KG1 (cell line): ENCODE data around the gene LCORL.
"Not testable (repeated sequence)": the region's sequence is repeated elsewhere in the genome, so short reads cannot be mapped to it uniquely, and the experiment has no call there.

ENCODE experiments used
- DNase-seq: peaks from one replicate; lab custom pipeline; 2025; lab: John Stamatoyannopoulos, UW

LCORL gene

DNA sequence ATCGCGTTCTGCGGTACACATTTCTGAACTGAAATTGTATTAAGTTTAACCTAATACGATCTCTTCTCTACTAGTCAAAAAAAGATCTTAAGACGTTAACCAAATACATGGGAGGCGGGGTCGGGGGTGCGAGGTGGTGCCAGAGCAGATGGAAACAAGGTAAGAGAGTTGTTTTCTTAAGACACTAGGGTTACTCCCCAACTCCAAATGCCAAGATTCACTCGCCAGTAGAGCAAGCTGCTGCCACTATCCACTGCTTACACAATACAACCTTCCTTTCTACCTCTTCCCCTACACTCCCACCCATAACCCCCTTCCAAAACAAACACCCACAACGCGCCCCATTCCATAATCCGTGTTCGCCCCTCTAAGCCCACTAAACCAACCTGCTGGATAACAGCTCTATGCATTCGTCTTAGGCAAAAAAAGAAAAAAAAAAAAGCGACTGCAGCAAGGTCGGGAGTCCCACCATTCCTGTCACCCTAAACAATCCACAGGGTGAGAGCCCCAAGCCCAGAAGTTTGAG lies 1.3 kb downstream of the LCORL start:
- no peak for DNase-seq

DNA sequence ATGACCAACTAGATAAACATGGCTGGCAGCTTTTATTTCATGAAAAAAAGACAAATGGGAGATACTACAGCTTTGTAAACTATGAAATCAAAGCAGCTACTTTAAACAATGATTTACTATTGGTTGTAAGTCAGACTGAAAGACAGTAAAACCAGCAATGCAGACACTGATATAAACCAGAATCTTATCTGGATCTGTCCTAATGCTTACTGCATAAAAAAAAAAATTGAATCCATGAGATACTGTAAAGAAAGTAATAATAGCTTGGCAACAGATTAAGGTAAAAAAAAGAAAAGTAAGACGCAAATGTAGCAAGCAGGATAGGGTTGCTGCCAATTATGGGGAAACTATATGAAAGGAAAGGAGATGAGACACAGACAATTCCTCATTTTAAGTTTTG lies 7.3 kb downstream of the LCORL start:
- no peak for DNase-seq

DNA sequence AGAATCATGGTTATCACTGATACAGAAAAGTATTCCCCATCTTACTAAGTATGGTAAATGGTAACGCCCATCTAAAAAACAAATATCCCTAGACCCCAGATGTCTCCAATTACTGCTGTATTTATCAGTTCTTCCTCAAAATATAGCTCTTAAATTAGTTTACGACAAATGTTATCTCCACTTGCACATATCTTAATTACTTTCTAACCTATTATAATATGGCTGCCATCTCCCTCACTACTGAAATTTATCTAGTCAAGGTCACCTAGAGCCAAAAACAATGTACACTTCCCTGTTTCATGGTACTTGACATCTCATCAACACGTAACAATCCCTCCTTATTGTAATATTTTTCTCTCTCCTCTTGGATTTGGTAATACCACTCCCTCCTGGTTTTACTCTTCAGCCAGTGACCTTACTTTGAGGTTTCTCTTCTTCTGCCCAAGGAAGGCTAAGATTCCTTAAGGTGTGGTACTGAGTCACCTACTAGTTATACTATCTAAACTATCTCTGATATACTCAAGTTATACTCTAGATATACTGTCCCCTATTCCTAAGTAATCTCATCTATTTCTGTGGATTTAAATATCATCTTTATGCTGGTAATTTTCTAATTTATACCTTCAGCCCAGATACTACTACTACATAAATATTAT lies 8.6 kb downstream of the LCORL start:
- DNase-seq: no peak

DNA sequence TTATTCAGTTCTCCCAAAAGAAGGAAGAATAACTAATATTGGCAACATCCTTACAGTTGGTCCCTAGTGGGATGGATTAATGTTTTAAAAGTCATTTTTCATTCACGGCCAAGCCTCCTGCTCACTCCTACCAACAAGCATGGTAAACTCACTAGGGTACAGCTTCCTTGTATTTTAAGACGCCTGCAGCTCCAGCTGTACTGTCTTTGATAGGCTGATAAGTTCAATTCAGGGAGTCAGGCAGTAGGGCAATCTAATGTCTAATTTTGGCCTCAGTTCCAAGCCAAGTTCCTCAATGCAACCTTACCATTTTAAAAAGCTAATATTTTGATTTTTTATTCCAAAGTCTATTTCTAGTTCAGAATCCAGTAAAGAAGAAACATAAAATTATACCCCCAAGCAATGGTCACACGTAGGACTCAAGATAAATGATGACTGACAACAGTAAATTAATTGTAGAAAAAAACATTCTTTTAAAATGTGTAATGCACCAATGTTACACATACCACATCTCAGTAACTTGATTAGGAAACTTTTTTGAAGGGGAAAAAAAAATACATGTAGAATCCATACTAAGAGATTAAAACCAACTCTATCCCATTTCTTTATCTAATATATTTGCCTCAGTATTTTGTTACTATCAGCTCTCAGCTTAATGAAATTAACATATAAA lies 9.3 kb downstream of the LCORL start:
- DNase-seq: no peak

DNA sequence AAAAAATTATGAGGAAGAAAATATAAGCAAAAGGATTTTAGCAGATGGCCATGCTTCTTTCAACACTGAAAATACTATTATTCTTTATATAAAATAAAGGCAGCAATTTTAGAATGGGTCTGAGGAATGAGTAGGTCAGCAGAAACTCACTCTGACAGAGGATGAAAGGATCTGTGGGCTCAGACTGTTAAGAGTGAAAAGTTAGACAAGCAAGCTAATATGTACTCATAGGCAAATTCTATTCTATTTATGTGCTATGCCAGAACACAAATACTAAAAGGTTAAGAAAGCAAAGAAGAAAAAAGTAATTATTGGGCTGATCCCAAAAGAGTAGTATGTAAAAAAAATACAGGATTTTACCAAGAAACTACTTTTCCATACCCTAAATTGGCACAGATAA lies 13.9 kb downstream of the LCORL start:
- no peak for DNase-seq

DNA sequence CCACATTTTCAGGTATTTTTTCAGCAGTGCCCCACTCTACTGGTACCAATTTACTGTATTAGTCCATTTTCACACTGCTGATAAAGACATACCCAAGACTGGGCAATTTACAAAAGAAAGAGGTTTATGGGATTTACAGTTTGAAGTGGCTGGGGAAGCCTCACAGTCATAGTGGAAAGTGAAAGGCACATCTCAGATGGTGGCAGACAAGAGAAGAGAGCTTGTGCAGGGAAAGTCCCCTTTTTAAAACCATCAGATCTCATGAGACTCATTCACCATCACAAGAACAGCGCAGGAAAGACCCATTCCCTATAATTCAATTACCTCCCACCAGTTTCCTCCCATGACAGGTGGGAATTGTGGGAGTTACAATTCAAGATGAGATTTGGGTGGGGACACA lies 15.1 kb downstream of the LCORL start:
- not testable (repeated sequence) for DNase-seq

DNA sequence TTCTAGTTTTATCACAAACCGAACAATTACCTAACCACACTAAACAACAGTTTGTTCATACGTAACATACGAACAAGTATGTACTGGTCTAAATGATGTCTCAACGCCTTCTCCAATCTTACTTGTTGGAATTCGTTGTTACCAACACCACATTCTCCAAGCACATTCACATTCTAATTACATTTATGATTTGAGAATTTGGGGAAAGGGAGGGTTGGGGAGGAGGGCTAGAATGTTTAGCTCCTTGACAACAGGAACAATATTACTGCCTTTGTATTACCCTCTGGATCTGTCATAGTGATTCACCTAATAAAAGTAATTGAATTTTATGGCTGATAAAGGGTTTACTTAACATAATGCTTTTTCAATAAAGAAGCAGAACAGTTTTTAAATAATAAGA lies 24.4 kb downstream of the LCORL start:
- DNase-seq: no peak

DNA sequence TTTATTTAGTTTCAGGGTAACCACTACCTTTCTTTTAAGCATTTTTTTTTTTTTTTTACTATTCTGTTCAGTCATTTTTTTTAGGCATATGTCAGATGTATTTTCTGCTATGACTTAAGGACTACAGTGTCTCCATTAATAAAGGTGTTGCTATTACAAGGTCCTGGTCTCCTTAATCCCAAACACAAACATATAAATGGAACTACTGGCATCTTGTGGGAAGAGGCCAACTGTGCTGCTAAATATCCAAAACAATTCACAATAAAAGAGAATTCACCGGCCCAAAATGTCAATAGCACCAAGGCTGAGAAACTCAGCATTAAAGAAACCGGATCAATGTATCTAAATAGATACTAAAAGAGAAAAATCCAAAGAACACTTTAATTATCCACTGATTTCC lies 26.4 kb downstream of the LCORL start:
- DNase-seq: no peak

DNA sequence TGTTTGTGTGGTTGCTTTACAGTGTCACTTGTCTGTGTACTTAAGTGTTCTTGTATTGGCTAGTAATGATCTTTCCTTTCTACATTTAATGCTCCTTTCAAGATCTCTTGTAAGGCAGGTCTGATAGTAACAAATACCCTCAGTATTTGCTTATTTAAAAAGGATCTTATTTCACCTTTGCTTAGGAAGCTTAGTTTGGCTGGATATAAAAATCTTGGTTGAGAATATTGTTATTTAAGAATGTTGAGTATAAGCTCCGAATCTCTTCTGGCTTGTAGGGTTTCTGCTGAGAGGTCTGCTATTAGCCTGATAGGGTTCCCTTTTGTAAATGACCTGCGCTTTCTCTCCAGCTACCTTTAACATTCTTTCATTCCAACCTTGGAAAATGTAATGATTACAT lies 35.7 kb downstream of the LCORL start:
- no peak for DNase-seq

DNA sequence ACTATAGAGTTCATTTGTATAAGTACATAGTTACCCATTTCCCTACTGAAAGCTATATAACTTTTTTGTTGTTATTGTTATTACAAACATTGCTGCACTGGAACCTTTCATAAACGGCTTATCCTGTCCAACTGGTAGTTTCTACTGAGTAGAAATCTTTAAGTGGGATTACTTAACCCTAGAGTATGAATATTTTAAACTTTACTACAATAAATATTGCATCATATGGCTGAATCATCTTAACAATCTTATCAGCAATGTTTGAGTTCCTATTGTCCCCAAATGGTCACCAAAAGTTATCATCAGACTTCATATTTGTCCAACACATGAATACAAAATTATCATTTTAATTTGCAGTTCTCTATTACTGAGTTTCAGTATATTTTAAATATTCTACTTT lies 40.5 kb downstream of the LCORL start:
- DNase-seq: no peak

DNA sequence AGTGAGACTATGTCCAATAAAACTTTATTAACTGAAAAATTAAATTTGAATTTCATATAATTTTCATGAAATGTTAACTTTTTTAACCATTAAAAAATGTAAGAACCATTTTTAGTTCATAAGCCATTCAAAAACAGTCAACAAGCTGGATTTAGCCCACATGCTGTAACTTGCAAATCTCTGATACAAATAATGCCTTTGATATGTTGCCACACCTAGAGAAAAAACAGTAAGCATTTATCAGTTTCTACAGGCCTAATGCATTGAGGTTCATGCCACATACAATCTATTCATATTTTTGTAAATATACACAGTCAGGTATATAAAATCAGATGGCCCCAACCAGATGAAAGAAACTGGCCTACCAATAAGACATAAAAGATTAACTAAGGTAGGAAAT lies 52.8 kb downstream of the LCORL start:
- no peak for DNase-seq

DNA sequence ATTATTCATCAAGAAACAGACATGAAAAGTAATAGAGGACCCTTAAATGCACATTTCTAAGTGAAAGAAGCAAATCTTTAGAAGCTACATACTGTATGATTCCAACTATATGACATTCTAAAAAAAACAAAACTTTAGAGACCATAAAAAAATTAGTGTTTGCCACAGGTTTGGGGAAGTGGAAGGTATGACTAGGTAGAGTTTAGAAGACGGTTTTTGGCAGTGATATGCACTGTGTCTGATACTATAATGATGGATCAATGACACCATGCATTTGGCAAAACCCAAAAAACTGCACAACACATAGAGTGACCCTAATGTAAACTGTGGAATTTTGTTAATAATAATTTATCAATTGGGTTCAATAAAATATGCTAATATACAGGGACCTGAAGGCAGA lies 54.5 kb downstream of the LCORL start:
- no peak for DNase-seq

DNA sequence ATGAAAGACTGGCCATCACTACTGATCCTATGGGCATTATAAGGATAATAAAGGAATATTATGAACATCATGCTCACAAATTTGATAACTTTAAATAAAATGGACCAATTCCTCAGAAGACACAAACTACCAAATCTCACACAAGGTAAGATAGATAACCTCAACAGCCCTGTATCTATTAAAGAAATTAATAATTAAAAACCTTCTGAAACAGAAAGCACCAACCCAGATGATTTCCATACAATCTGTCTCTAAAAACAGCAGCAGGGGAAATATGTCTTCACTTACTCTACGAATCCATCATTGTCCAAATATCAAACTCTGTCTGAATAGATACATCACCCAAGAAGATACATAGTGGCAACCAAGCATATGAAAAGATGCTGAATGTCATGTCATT lies 55.2 kb downstream of the LCORL start:
- no peak for DNase-seq

DNA sequence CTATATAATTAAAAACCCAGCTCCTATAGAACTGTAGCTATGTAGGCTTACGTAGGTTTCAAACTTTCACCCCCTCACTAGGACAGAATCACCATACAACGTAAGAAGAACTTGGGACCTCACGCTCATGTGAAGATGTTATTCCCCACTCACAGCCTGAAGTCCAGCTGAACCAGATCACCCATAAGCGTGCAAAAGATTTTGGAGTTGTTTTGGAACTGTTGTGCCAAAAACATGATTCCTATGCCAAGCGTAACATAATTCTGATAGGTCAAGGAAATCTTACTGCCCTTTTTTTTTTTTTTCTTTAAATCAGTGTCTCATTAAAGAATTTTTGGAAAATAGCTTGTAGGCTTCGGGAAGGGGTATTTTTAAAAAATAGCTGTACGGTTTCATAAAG lies 57.0 kb downstream of the LCORL start:
- DNase-seq: no peak

DNA sequence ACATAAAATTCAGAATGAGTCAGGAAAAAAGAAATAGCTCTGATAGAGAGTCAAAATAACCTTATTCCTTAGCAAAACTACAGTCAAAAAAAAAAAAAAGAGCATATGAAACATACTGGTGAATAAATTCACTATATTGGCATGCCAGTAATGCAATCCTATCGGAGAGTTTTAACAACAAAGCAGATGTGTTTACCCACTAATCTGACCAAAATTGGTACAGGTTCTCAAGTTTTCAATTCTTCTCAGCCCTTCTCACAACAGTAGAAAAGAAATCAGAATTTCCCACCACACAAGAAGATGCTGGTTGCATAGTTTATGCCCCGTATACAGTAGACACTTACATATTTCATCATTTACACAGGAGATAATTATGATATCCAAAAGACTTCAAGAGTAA lies 59.4 kb downstream of the LCORL start:
- no peak for DNase-seq

DNA sequence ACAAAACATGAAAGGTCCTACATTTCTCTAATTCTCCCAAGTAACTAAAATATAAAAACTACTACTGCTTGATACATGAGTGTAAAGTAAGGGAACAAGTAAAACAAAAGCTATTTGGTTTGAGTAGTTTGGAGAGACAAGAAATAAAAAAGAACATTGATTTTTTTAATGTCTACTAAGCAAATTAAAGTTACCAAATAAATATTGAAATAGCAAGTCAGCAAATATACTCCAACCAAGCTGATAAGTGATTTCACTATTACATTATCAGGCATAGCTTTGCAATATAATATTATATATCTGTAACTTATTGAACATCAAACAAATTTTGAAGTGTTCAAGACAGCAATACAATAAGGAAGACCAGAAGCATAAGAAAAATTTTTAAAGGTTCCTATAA lies 60.3 kb downstream of the LCORL start:
- DNase-seq: no peak

DNA sequence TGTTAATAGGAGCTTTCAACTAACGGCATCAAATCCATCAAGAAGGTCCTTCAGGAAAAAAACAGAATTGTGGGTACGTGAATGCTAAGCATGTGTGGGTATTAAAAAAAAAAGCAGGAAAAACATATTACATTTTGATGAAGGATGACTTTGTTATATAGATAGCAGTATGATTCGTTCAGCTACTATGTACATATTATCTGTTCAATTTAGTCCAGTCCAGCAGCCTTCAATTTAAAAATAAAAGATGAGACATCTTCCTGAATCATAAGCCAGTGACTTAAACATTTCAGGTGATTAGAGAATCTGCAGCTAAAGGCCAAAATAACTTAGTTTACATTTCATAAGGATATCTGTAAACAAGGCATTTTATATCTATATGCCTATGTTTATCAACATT lies 63.4 kb downstream of the LCORL start:
- no peak for DNase-seq

DNA sequence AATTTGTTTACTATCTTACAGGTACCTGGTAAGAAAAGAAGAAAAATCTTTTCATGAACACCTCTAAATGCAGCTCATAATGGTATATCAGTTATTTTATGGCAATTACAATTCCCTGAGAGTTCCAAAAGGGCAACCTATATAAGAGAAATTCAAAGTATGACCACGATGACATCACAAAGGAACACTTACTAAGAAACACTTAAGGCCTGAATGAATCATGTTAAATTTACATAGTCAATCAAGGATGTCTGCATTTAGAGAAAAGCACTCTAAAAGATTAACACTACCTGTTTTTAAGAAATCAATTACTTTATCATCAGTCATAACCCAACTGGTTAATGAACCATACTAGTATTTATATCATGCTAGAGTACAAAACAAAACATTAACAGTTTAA lies 63.9 kb downstream of the LCORL start:
- no peak for DNase-seq

DNA sequence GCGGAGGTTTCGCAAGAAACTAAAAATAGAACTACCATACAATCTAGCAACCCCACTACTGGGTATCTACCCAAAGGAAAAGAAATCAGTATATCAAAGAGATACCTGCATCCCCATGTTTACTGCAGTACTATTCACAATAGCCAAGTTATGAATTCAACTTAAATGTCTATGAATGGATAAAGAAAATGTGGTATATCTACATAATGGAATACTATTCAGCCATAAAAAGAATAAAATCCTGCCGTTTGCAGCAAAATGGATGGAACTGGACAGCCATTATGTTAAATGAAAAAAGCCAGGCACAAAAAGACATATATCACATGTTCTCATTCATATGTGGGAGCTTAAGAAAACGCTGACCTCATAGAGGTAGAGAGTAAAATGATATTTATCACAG lies 65.3 kb downstream of the LCORL start:
- no peak for DNase-seq

DNA sequence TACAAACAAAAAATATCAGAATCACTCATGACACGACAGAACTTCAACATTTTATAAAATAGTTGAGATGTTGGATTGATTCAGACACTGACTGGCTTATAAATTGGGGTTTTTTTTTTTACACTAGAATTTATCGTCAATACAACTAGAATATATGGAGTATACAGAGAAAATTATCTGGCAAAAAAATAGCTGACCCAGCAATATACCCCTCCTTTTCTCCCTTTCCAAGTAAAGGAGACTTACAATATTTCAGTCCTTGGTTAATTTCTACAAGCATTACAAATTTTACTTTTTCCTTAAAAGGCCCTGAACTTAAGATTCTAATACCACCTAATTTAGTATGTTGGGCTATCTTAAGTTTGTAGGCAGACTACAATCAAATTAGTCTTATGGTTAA lies 76.3 kb downstream of the LCORL start:
- no peak for DNase-seq

DNA sequence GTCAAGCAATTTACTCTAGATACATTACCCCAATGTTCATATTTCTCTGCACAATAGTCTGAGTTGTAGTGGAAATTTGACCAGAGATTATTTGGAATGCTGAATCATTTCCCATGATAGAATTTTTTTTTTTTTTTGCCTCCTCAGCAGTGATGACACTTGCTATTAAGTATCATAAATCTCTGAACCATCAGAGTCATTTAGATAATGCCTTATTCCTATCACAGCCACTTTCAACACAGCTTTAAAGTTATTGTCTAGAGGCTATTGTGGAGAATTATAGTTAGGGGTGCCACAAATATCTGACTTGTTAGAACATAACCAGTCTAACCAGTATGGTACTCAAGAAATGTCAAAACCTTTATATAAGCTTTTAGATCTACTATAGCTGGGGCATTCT lies 79.8 kb downstream of the LCORL start:
- DNase-seq: no peak

DNA sequence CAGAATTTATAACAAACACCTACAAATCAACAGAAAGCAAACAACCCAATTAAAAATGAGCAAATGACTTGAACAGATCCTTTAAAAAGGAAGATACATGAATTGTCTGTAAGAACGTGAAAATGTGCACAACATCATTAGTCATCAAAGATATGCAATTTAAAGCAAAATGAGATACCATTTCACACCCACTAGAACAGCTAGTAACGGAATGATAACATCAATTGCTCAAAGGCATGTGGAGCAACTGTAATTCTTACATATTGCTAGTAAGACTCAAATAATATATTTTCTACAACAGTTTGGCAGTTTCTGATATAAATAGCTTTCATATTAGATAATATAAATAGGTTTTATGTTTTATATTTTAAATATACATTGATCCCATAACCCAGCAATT lies 82.5 kb downstream of the LCORL start:
- DNase-seq: no peak

DNA sequence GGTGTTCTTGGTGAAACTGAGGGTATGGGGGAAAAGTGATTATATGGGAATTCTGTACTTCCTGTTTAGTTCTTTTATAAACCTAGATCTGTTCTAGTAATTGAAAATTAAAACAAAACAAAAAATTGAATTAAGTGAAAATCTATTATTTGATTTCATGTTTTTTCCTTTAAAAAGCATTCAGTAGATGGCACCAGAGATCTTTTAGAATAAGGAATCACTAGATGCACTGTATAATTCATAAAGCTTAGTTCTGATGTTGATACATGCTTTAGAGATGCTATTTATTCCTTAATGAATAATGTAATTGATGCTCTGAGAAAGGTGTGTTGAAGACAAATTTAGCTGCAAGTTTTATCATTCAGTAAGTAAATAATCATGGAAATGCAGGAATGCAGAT lies 87.3 kb downstream of the LCORL start:
- DNase-seq: no peak

DNA sequence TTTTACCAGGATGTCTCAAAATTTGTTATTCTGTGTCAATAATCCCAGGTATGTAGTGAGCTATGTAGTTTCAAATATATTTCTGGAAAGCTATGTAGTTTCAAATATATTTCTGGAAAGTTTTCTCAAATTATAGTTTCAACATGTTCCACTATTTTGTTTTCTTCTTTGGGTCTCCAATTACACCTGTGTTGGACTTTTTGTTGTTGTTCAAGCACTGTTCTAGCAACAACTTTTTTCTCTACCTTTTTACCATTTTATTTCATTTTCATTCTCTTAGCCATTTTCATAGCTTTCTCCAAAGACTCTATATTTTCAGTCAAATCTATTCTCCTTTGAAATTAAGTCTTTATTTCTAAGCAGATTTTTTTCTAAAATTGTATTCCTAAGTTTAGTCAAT lies 88.4 kb downstream of the LCORL start:
- no peak for DNase-seq
